NCI-H2196 (cell line): ENCODE measurements around the gene SSR4.

Source experiments
- DNase-seq: peaks from one replicate; lab custom pipeline; 2025; ENCODE audit not compliant: unreplicated experiment; lab: John Stamatoyannopoulos, UW

SSR4 gene

GRCh38 chrX:153828308-153828707 lies 33.8 kb downstream of the SSR4 start:
- DNase-seq, result no peak

- no peak for DNase-seq
These were observed 34.5 kb downstream of the SSR4 start for GRCh38 chrX:153828723-153829548.

GRCh38 chrX:153829549-153829798 lies 35.0 kb downstream of the SSR4 start:
- no peak for DNase-seq

GRCh38 chrX:153829799-153830639 lies 35.6 kb downstream of the SSR4 start, which contains the start of gene PDZD4:
TSS of gene PDZD4 (minus strand) at chrX:153830544. CDS start at chrX:153830298, 246 bp downstream.
- DNase-seq, result peak; percentile 30

GRCh38 chrX:153830640-153831428 lies 36.4 kb downstream of the SSR4 start:
- DNase-seq, result peak; percentile 30

GRCh38 chrX:153831429-153832150 lies 37.1 kb downstream of the SSR4 start:
- DNase-seq, result no peak

- DNase-seq, result no peak
These were observed 38.3 kb downstream of the SSR4 start for GRCh38 chrX:153832728-153833127.

- no peak for DNase-seq
These were observed 42.5 kb downstream of the SSR4 start for GRCh38 chrX:153836921-153837320.

GRCh38 chrX:153844509-153845082 lies 50.1 kb downstream of the SSR4 start:
- no peak for DNase-seq

GRCh38 chrX:153845195-153845594 lies 50.7 kb downstream of the SSR4 start:
- DNase-seq, result no peak

- no peak for DNase-seq
These were observed 51.4 kb downstream of the SSR4 start for GRCh38 chrX:153845842-153846241.
